Testis (tissue), 3 donors: ENCODE results near the gene PDZD11. TPM values are rescaled to one million over a fixed set of nuclear protein-coding genes. Genes with fewer than 3 reads are reported as not detected.

Experiments used
- DNase-seq: peaks from one replicate; pipeline ENCODE4 v3.0.0-alpha.2; 2019
- H3K27ac ChIP-seq, 2 donors: fragments of 200-600 bp; sonication (generic); one replicate each; pipeline ENCODE4 v1.5.1; 2019
- H3K27me3 ChIP-seq: fragments of 200-600 bp; sonication (generic); one replicate; pipeline ENCODE4 v1.5.1; 2019
- H3K36me3 ChIP-seq: fragments of 200-600 bp; sonication (generic); one replicate; pipeline ENCODE4 v1.5.1; 2017; ENCODE audit warnings: low read depth; ENCODE audit errors: missing control alignments
- H3K4me1 ChIP-seq: fragments of 200-600 bp; sonication (generic); one replicate; pipeline ENCODE4 v1.5.1; 2019
- H3K4me3 ChIP-seq, 2 donors: fragments of 200-600 bp; sonication (generic); one replicate each; pipeline ENCODE4 v1.5.1; 2017 to 2019
- H3K9me3 ChIP-seq: fragments of 200-600 bp; sonication (generic); one replicate; pipeline ENCODE4 v1.5.1; 2017
- CTCF ChIP-seq, 3 experiments: fragments of 450-650 bp in 2 of 3; fragments of 200-600 bp in 1 of 3; sonication (generic) in 1 of 3; IDR thresholded peaks; one replicate each; pipeline ENCODE4 v1.5.1; 2016 to 2019; ENCODE audit warnings: antibody characterized with exemption in 3 of 3, mild to moderate bottlenecking in 2 of 3, moderate library complexity in 1 of 3
- POLR2A ChIP-seq: fragments of 450-650 bp; IDR thresholded peaks from one replicate; pipeline ENCODE4 v1.6.1; 2017; ENCODE audit warnings: antibody characterized with exemption, mild to moderate bottlenecking, moderate library complexity
- WGBS, 2 donors: methylation state at CpG; one replicate each; pipeline ENCODE4 v1.1.5; 2018; 5-methylcytosine and 5-hydroxymethylcytosine counted together
- intact Hi-C: fragments of 100-400 bp; cut with DNase I; formaldehyde crosslinking; loops from one replicate; pipeline ENCODE4 v1.15.1; 2023; ENCODE audit warnings: low total_unique reads
- polyA plus RNA-seq: library from polyadenylated mRNA; stranded (reverse); fragments of 350-450 nt; fragmentation: Illumina TruSeq; extraction: RNeasy Lipid Tissue Mini Kit (QIAGEN cat#74804); gene quantifications from one replicate; pipeline ENCODE4 v1.2.3, GENCODE V29; 2014; ENCODE audit warnings: low read depth, low replicate concordance; ENCODE audit not compliant: insufficient read depth
- total RNA-seq, 2 donors: library from RNA; depleted of rRNA; stranded (reverse); fragments of >200 nt; gene quantifications; one replicate each; pipeline ENCODE4 v1.2.3, GENCODE V29; 2016

PDZD11 gene
- total and polyA plus RNA-seq, 3 donors from 2014 or later = 24.2 to 25.4 (median 25.0) TPM

GRCh38 chrX:70254909-70255308 lies 34.8 kb downstream of the PDZD11 start:
- no peak for DNase-seq
- TF ChIP-seq POLR2A (no peak), CTCF (IDR thresholded peaks at IDR 0.05) (no peak)
- intact Hi-C loops = no loop called here
- no peaks in the 10 kb centered on the region for H3K36me3 ChIP-seq
- no peaks in the 10 kb centered on the region for H3K27me3 ChIP-seq
- H3K27ac ChIP-seq = no peak overlapping the region
- WGBS, 2 donors = 97 to 100% methylated on average over 1 to 3 of the region's 3 CpGs
- H3K4me1 ChIP-seq = no peaks in the 10 kb centered on the region
- H3K9me3 ChIP-seq = no peaks in the 10 kb centered on the region
- no peak overlapping the region for H3K4me3 ChIP-seq

- WGBS, 2 donors = 79 to 80% methylated on average over 1 of the region's 1 CpG
- TF ChIP-seq POLR2A (no peak), CTCF (IDR thresholded peaks at IDR 0.05) (no peak)
These were observed 35.7 kb downstream of the PDZD11 start for GRCh38 chrX:70254063-70254400.

GRCh38 chrX:70253377-70254062 lies 36.2 kb downstream of the PDZD11 start:
- DNase-seq = no peak
- WGBS, 2 donors = 93 to 100% methylated on average over 3 of the region's 3 CpGs
- Histone ChIP-seq H3K36me3 (no peaks in the 10 kb centered on the region), H3K27ac (no peak overlapping the region), H3K9me3 (no peaks in the 10 kb centered on the region), H3K4me3 (no peak overlapping the region), H3K27me3 (no peaks in the 10 kb centered on the region), H3K4me1 (no peaks in the 10 kb centered on the region)
- intact Hi-C loops = no loop called here
- no peak for TF ChIP-seq CTCF (IDR thresholded peaks at IDR 0.05)
- TF ChIP-seq POLR2A = no peak

More at GRCh38 chrX:70254063-70254400, 35.7 kb downstream of the PDZD11 start:
- no peak for DNase-seq
- H3K4me3 ChIP-seq = no peak overlapping the region
- H3K36me3 ChIP-seq = no peaks in the 10 kb centered on the region
- H3K9me3 ChIP-seq = no peaks in the 10 kb centered on the region
- H3K4me1 ChIP-seq = no peaks in the 10 kb centered on the region
- no peak overlapping the region for H3K27ac ChIP-seq
- intact Hi-C loops = no loop called here
- no peaks in the 10 kb centered on the region for H3K27me3 ChIP-seq

- H3K4me1 ChIP-seq = no peaks in the 10 kb centered on the region
- H3K27ac ChIP-seq = no peak overlapping the region
- H3K4me3 ChIP-seq = no peak overlapping the region
- DNase-seq = no peak
- no peaks in the 10 kb centered on the region for H3K9me3 ChIP-seq
- H3K36me3 ChIP-seq = no peaks in the 10 kb centered on the region
- intact Hi-C loops = no loop called here
- 78 to 84% methylated on average over 2 of the region's 2 CpGs for WGBS, 2 donors
- TF ChIP-seq CTCF (IDR thresholded peaks at IDR 0.05) (no peak), POLR2A (no peak)
- no peaks in the 10 kb centered on the region for H3K27me3 ChIP-seq
These were observed 37.2 kb downstream of the PDZD11 start for GRCh38 chrX:70252491-70252890.

GRCh38 chrX:70247252-70247651 lies 42.5 kb downstream of the PDZD11 start:
- TF ChIP-seq CTCF (IDR thresholded peaks at IDR 0.05) (no peak), POLR2A (no peak)
- DNase-seq = no peak
- intact Hi-C loops = no loop called here
- no peaks in the 10 kb centered on the region for H3K27me3 ChIP-seq
- H3K4me3 ChIP-seq = no peak overlapping the region
- 91 to 100% methylated on average over 1 to 2 of the region's 2 CpGs for WGBS, 2 donors
- no peaks in the 10 kb centered on the region for H3K9me3 ChIP-seq
- H3K36me3 ChIP-seq = no peaks in the 10 kb centered on the region
- H3K27ac ChIP-seq = no peak overlapping the region
- H3K4me1 ChIP-seq = no peaks in the 10 kb centered on the region
